NB4 (cell line): ENCODE results near the gene POLR2B.

ENCODE experiments used
- CTCF ChIP-seq: IDR thresholded peaks from one replicate; pipeline ENCODE4 v1.5.1; 2012; ENCODE audit warnings: low read depth, low read length
- MAX ChIP-seq: IDR thresholded peaks from 2 replicates; pipeline ENCODE4 v1.6.1; 2011; ENCODE audit warnings: low read depth, low read length
- MYC ChIP-seq: IDR thresholded peaks from 2 replicates; pipeline ENCODE4 v1.6.1; 2011; ENCODE audit warnings: low read depth, low read length
- POLR2A ChIP-seq: IDR thresholded peaks from 2 replicates; pipeline ENCODE4 v1.6.1; 2011; ENCODE audit warnings: mild to moderate bottlenecking; ENCODE audit not compliant: insufficient read length; ENCODE audit errors: extremely low read depth

GRCh38 chr4:56931924-56932323, 46.8 kb upstream of the POLR2B start:
- no peak for TF ChIP-seq CTCF
- no peak for TF ChIP-seq POLR2A
- TF ChIP-seq MAX, result no peak
- no peak for TF ChIP-seq MYC
